ENCODE results near the gene DBH.

DBH gene

GRCh38 chr9:133701981-133702797 lies 66.0 kb downstream of the DBH start:
- DNase-seq (ENCODE audit: low read depth in 2 of 2): peak; percentile 47 to 49

- DNase-seq (ENCODE audit: low read depth in 2 of 2): no peak
Measured at GRCh38 chr9:133702798-133703590, 66.8 kb downstream of the DBH start.

- DNase-seq (ENCODE audit: low read depth in 2 of 2): no peak
Measured at GRCh38 chr9:133703591-133704399, 67.6 kb downstream of the DBH start.

GRCh38 chr9:133704711-133705181 lies 68.6 kb downstream of the DBH start:
- no peak for DNase-seq (ENCODE audit: low read depth in 2 of 2)

- no peak for DNase-seq (ENCODE audit: low read depth in 2 of 2)
Measured at GRCh38 chr9:133705576-133705975, 69.4 kb downstream of the DBH start.

GRCh38 chr9:133706307-133707050 lies 70.3 kb downstream of the DBH start:
- no peak for DNase-seq (ENCODE audit: low read depth in 2 of 2)

GRCh38 chr9:133707065-133707762 lies 71.1 kb downstream of the DBH start:
- DNase-seq (ENCODE audit: low read depth in 2 of 2): no peak

- DNase-seq (ENCODE audit: low read depth in 2 of 2): no peak
Measured at GRCh38 chr9:133707763-133708245, 71.6 kb downstream of the DBH start.

GRCh38 chr9:133708246-133709014 lies 72.3 kb downstream of the DBH start:
- no peak for DNase-seq (ENCODE audit: low read depth in 2 of 2)
